Panc1 (cell line): ENCODE results near the gene FTCDNL1. TPM values are rescaled to one million over a fixed set of nuclear protein-coding genes. Genes with fewer than 3 reads are reported as not detected.

ENCODE experiments used
- ATAC-seq: fragments of 200-7000 bp; cut with Tn5 transposase; 2 replicates; pipeline ENCODE4 v1.9.1; 2020; ENCODE audit warnings: mild to moderate bottlenecking, moderate library complexity
- BruUV-seq: library from RNA; stranded (reverse); fragments of 400-500 nt; replicated peaks from 2 replicates; lab custom pipeline; 2021; lab: Mats Ljungman, UMichigan
- CTCF ChIA-PET: fragments of 300-600 bp; sonication (Branson Sonifier 250); formaldehyde crosslinking; loops from one replicate; lab custom pipeline; 2022; ENCODE audit warnings: antibody characterized with exemption; lab: Charles Lee
- POLR2A ChIA-PET: fragments of 300-600 bp; sonication (Branson Sonifier 250); formaldehyde crosslinking; loops from one replicate; lab custom pipeline; 2022; ENCODE audit warnings: antibody characterized with exemption; lab: Charles Lee
- DNase-seq: peaks from one replicate; pipeline ENCODE4 v3.0.0-alpha.2; 2010; ENCODE audit warnings: low read depth, low spot score
- H3K27ac ChIP-seq: 2 replicates; pipeline ENCODE4 v1.5.1; 2011; ENCODE audit warnings: mild to moderate bottlenecking, low read length, inconsistent platforms
- H3K27me3 ChIP-seq: fragments of 200-500 bp; sonication (Bioruptor generic); 2 replicates; pipeline ENCODE4 v1.6.0; 2014; ENCODE audit warnings: low read length, inconsistent platforms; ENCODE audit not compliant: control insufficient read depth, insufficient read depth
- H3K36me3 ChIP-seq: fragments of 200-500 bp; sonication (Bioruptor generic); 2 replicates; pipeline ENCODE4 v1.5.1; 2014; ENCODE audit warnings: inconsistent platforms, mild to moderate bottlenecking, low read length, moderate library complexity; ENCODE audit not compliant: control insufficient read depth, insufficient read depth
- H3K4me1 ChIP-seq: 2 replicates; pipeline ENCODE4 v1.5.1; 2011; ENCODE audit warnings: inconsistent platforms, mild to moderate bottlenecking, low read length, moderate library complexity; ENCODE audit not compliant: control insufficient read depth, insufficient read depth
- H3K4me3 ChIP-seq, 2 experiments: 2 replicates each; pipeline ENCODE4 v1.5.1; 2011 to 2012; ENCODE audit warnings: low read depth in 2 of 2, low read length in 2 of 2, mild to moderate bottlenecking in 2 of 2, inconsistent platforms in 1 of 2, moderate library complexity in 1 of 2
- H3K9me3 ChIP-seq: fragments of 200-500 bp; sonication (Bioruptor generic); 2 replicates; pipeline ENCODE4 v1.5.1; 2014; ENCODE audit warnings: low read depth, mild to moderate bottlenecking, inconsistent platforms, low read length, moderate library complexity; ENCODE audit not compliant: control insufficient read depth, insufficient read depth
- CTCF ChIP-seq: fragments of 450-650 bp; IDR thresholded peaks from 2 replicates; pipeline ENCODE4 v1.5.1; 2017; ENCODE audit warnings: mild to moderate bottlenecking
- POLR2AphosphoS5 ChIP-seq: IDR thresholded peaks from 2 replicates; pipeline ENCODE4 v1.6.1; 2012; ENCODE audit warnings: mild to moderate bottlenecking, low read depth, low read length, moderate library complexity
- REST ChIP-seq, 2 experiments: IDR thresholded peaks; 2 replicates each; pipeline ENCODE4 v1.6.1; 2011 to 2012; ENCODE audit warnings: low read depth in 2 of 2, control low read depth in 1 of 2, low read length in 1 of 2, mild to moderate bottlenecking in 1 of 2, moderate library complexity in 1 of 2; ENCODE audit not compliant: insufficient read depth in 1 of 2
- SIN3A ChIP-seq: IDR thresholded peaks from 2 replicates; pipeline ENCODE4 v1.6.1; 2012; ENCODE audit warnings: low read depth, mild to moderate bottlenecking, low read length, moderate library complexity, borderline replicate concordance; ENCODE audit not compliant: insufficient read depth
- TCF7L2 ChIP-seq: IDR thresholded peaks from 2 replicates; pipeline ENCODE4 v1.6.1; 2011; ENCODE audit warnings: mild to moderate bottlenecking, low read depth, low read length, inconsistent platforms
- in situ Hi-C: cut with HindIII; loops from 2 replicates; pipeline ENCODE4 v1.10.0; 2016; ENCODE audit warnings: low sequenced_read_pairs, low pct_unique_long_range_greater_than_20kb
- intact Hi-C: fragments of 100-400 bp; cut with micrococcal nuclease; formaldehyde crosslinking; loops from one replicate; pipeline ENCODE4 v1.10.0; 2022; ENCODE audit not compliant: unreplicated experiment
- total RNA-seq: library from RNA; stranded (reverse); gene quantifications from one replicate; pipeline ENCODE4 v1.2.1, GENCODE V29; 2021; ENCODE audit not compliant: unreplicated experiment

FTCDNL1 gene
- total RNA-seq, 1 experiment from 2014 or later, result 2.8 TPM

GRCh38 chr2:199836943-199837342, 14.0 kb downstream of the FTCDNL1 start:
- H3K4me3 ChIP-seq, result no peak overlapping the region
- ChIA-PET CTCF (interaction anchor here (0.6 kb wide), 1 partner anchor 85 kb away, joined by 7 read pairs; no protein-coding TSS in a partner anchor), POLR2A (no interaction called here)
- no peaks in the 10 kb centered on the region for H3K36me3 ChIP-seq
- no peaks in the 10 kb centered on the region for H3K27me3 ChIP-seq
- intact Hi-C loops (no loop called here), in situ Hi-C loops (no loop called here)
- no peak for ATAC-seq
- no peak overlapping the region for H3K27ac ChIP-seq
- BruUV-seq, result no TSS peak
- H3K4me1 ChIP-seq, result no peaks in the 10 kb centered on the region
- TF ChIP-seq SIN3A (no peak), REST (IDR thresholded peaks at IDR 0.05; ENCODE audit: insufficient read depth in 1 of 2, low read depth in 2 of 2, low read length in 1 of 2) (no peak), TCF7L2 (no peak), CTCF (no peak), POLR2AphosphoS5 (no peak)
- no peaks in the 10 kb centered on the region for H3K9me3 ChIP-seq
- no peak for DNase-seq

DNA sequence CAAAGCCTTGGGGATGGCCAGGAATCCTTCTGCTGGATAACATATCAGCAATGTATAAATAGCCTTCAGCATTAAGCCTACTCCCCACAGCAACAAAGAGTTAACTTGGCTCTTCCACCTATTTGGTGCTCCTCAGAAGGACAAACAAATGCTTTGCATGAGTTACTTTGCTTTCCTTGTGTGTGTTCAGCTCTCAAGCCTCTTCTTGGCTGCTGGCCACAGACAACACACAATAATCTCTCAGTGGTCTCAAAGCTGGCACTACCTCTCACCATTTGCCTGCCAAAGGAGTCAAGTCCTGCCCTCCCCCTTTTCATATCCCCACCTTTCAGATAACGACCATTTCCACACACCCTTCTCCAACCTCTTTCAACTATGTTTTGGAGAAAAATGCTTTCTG, 17.5 kb downstream of the FTCDNL1 start:
- TF ChIP-seq CTCF, result no peak
- no peak for TF ChIP-seq SIN3A
- no peak for TF ChIP-seq REST (IDR thresholded peaks at IDR 0.05; ENCODE audit: insufficient read depth in 1 of 2, low read depth in 2 of 2, low read length in 1 of 2)
- no peak for TF ChIP-seq TCF7L2
- TF ChIP-seq POLR2AphosphoS5, result no peak
- Histone ChIP-seq H3K27me3 (no peaks in the 10 kb centered on the region), H3K4me1 (no peaks in the 10 kb centered on the region), H3K9me3 (no peaks in the 10 kb centered on the region), H3K4me3 (no peak overlapping the region), H3K36me3 (no peaks in the 10 kb centered on the region), H3K27ac (no peak overlapping the region)
- CTCF ChIA-PET, result no interaction called here
- intact Hi-C loops (no loop called here), in situ Hi-C loops (no loop called here)
- no peak for DNase-seq
- POLR2A ChIA-PET, result no interaction called here
- no peak for ATAC-seq
- BruUV-seq, result no TSS peak
